ENCODE measurements around the gene ZNRF3.

- TF ChIP-seq CTCF (IDR thresholded peaks at IDR 0.05; ENCODE audit: borderline replicate concordance, extremely low read depth, low read length, poor library complexity, severe bottlenecking) (no peak), EZH2 (IDR thresholded peaks at IDR 0.05; ENCODE audit: borderline replicate concordance, low read depth, low read length, severe bottlenecking) (no peak)
Measured at GRCh38 chr22:28962042-28962554, 78.7 kb downstream of the ZNRF3 start.
